CD4-positive, alpha-beta T cell (primary cell): ENCODE results near the gene JMJD6. TPM values are rescaled to one million over a fixed set of nuclear protein-coding genes. Genes with fewer than 3 reads are reported as not detected.

ENCODE experiments used
- ATAC-seq: fragments of 200-7000 bp; cut with Tn5 transposase; one replicate; pipeline ENCODE4 v1.10.0; 2022; ENCODE audit warnings: mild to moderate bottlenecking; ENCODE audit not compliant: poor library complexity
- CTCF ChIA-PET: fragments of 350-600 bp; sonication (Branson Sonifier 250); formaldehyde crosslinking; loops from one replicate; lab custom pipeline; 2021; ENCODE audit warnings: antibody characterized with exemption, inconsistent platforms; lab: Charles Lee
- POLR2A ChIA-PET: fragments of 350-600 bp; sonication (Branson Sonifier 250); formaldehyde crosslinking; loops from one replicate; lab custom pipeline; 2021; ENCODE audit warnings: antibody characterized with exemption, inconsistent platforms; lab: Charles Lee
- DNase-seq, 14 experiments: peaks; one replicate each; pipeline ENCODE4 v3.0.0-alpha.2; 2013 to 2020; ENCODE audit warnings: mixed read lengths in 2 of 14
- H3K27ac ChIP-seq, 2 donors: one replicate each; pipeline versions ENCODE4 v1.5.1 to v1.7.0; 2013; ENCODE audit warnings: low read length in 2 of 2, low read depth in 1 of 2, mild to moderate bottlenecking in 1 of 2
- H3K27me3 ChIP-seq, 2 experiments: 1 replicate in 1 of 2; 2 replicates in 1 of 2; pipeline versions ENCODE4 v1.6.1 to v1.7.0; 2013; ENCODE audit warnings: low read length in 2 of 2, control low read depth in 1 of 2, mild to moderate bottlenecking in 1 of 2, moderate library complexity in 1 of 2; ENCODE audit not compliant: insufficient read depth in 2 of 2, control insufficient read depth in 1 of 2
- H3K36me3 ChIP-seq: one replicate; pipeline ENCODE4 v1.6.1; 2013; ENCODE audit warnings: low read length, control low read depth; ENCODE audit not compliant: insufficient read depth
- H3K4me1 ChIP-seq: one replicate; pipeline ENCODE4 v1.6.1; 2013; ENCODE audit warnings: low read length, control low read depth; ENCODE audit not compliant: insufficient read depth
- H3K4me3 ChIP-seq: one replicate; pipeline ENCODE4 v1.5.1; 2013; ENCODE audit warnings: mild to moderate bottlenecking, low read length, moderate library complexity
- H3K9me3 ChIP-seq, 2 experiments: 1 replicate in 1 of 2; 2 replicates in 1 of 2; pipeline versions ENCODE4 v1.6.1 to v1.7.0; 2013; ENCODE audit warnings: low read length in 2 of 2, mild to moderate bottlenecking in 2 of 2, control low read depth in 1 of 2, moderate library complexity in 1 of 2; ENCODE audit not compliant: control insufficient read depth in 1 of 2, insufficient read depth in 1 of 2
- H3K27ac Mint-ChIP-seq: one replicate; pipeline ENCODE4 v1.8.0; 2020; ENCODE audit warnings: mixed read lengths
- H3K27me3 Mint-ChIP-seq: one replicate; pipeline ENCODE4 v1.8.0; 2021; ENCODE audit warnings: mixed read lengths
- H3K36me3 Mint-ChIP-seq: one replicate; pipeline ENCODE4 v1.8.0; 2021; ENCODE audit warnings: low read depth, mixed read lengths
- H3K4me1 Mint-ChIP-seq: one replicate; pipeline ENCODE4 v1.8.0; 2021; ENCODE audit warnings: low read depth, mixed read lengths
- H3K4me3 Mint-ChIP-seq: one replicate; pipeline ENCODE4 v1.8.0; 2020; ENCODE audit warnings: mild to moderate bottlenecking, mixed read lengths
- H3K9me3 Mint-ChIP-seq: one replicate; pipeline ENCODE4 v1.8.0; 2020; ENCODE audit warnings: mixed read lengths
- CTCF ChIP-seq: fragments of 200-600 bp; IDR thresholded peaks from one replicate; pipeline ENCODE4 v1.8.0; 2022; ENCODE audit warnings: antibody characterized with exemption, mild to moderate bottlenecking
- intact Hi-C, 2 experiments: fragments of 100-400 bp; cut with DNase I in 1 of 2; cut with micrococcal nuclease in 1 of 2; formaldehyde crosslinking; loops; one replicate each; pipeline versions ENCODE4 v1.15.1 to v1.9.0; 2023 to 2025; cut with DNase I, micrococcal nuclease
- total RNA-seq, 174 experiments: library from RNA in 2 of 174; stranded (reverse) in 2 of 174; gene quantifications; one replicate each; pipeline ENCODE4 v1.2.3 and lab custom pipeline; 2021 to 2026

Gene JMJD6
- total RNA-seq, 2 experiments from 2014 or later = 133 to 134 TPM

GRCh38 chr17:76672892-76673291, 53.5 kb downstream of the JMJD6 start:
- POLR2A ChIA-PET = interaction anchor here (1.0 to 3.4 kb wide), 6 partner anchors 12 to 150 kb away, joined by 4 to 19 read pairs (median 6); partner anchors contain the start of genes JMJD6 and METTL23
- CTCF ChIA-PET = interaction anchor here (3.7 kb wide), 1 partner anchor 9 kb away, joined by 20 read pairs; no protein-coding TSS in a partner anchor
- H3K4me3 Mint-ChIP-seq = peak overlapping the region; percentile 88
- DNase-seq (no peak), ATAC-seq (no peak)
- no peaks in the 10 kb centered on the region for H3K36me3 ChIP-seq
- H3K4me1 ChIP-seq = peaks cover 36% of the 10 kb centered on the region
- no peaks in the 10 kb centered on the region for H3K27me3 Mint-ChIP-seq
- TF ChIP-seq CTCF = no peak
- H3K9me3 Mint-ChIP-seq = no peaks in the 10 kb centered on the region
- no peaks in the 10 kb centered on the region for H3K27me3 ChIP-seq
- no peak overlapping the region for H3K27ac ChIP-seq
- H3K27ac Mint-ChIP-seq = peak overlapping the region; percentile 93
- peaks cover 35% of the 10 kb centered on the region for H3K4me1 Mint-ChIP-seq
- intact Hi-C loops = loop anchor here (5.0 kb wide), 2 partner anchors 54 to 116 kb away; partner anchors contain the start of genes JMJD6 (in 2 of the 2) and METTL23 (in 2 of the 2)
- no peaks in the 10 kb centered on the region for H3K36me3 Mint-ChIP-seq
- H3K4me3 ChIP-seq = no peak overlapping the region
- H3K9me3 ChIP-seq = no peaks in the 10 kb centered on the region

GRCh38 chr17:76672270-76672851, 54.0 kb downstream of the JMJD6 start:
- Histone ChIP-seq H3K4me3 (peak overlapping the region; percentile 69), H3K27me3 (no peaks in the 10 kb centered on the region), H3K36me3 (no peaks in the 10 kb centered on the region), H3K27ac (peak overlapping the region; percentile 58 to 76), H3K9me3 (no peaks in the 10 kb centered on the region), H3K4me1 (peaks cover 31% of the 10 kb centered on the region)
- Mint-ChIP-seq H3K36me3 (no peaks in the 10 kb centered on the region), H3K4me3 (peak overlapping the region; percentile 88), H3K27ac (peak overlapping the region; percentile 93), H3K27me3 (no peaks in the 10 kb centered on the region), H3K4me1 (peaks cover 35% of the 10 kb centered on the region), H3K9me3 (no peaks in the 10 kb centered on the region)
- intact Hi-C loops = loop anchor here (5.0 kb wide), 2 partner anchors 55 to 115 kb away; partner anchors contain the start of genes JMJD6 (in 2 of the 2) and METTL23 (in 2 of the 2)
- ATAC-seq = no peak
- ChIA-PET CTCF (interaction anchor here (1.1 to 3.7 kb wide), 4 partner anchors 9 to 149 kb away, joined by 3 to 20 read pairs (median 9); no protein-coding TSS in a partner anchor), POLR2A (interaction anchor here (0.6 to 3.4 kb wide), 25 partner anchors 9 to 1286 kb away, joined by 3 to 19 read pairs (median 5); partner anchors contain the start of genes JMJD6, METTL23, MFSD11 and SRSF2)
- TF ChIP-seq CTCF = no peak
- DNase-seq = peak in 1 of 14 experiments; percentile 22

- H3K9me3 Mint-ChIP-seq = no peaks in the 10 kb centered on the region
- peaks cover 30% of the 10 kb centered on the region for H3K4me1 ChIP-seq
- DNase-seq (no peak), ATAC-seq (no peak)
- intact Hi-C loops = loop anchor here (2.0 to 5.0 kb wide), 3 partner anchors 55 to 157 kb away; partner anchors contain the start of genes JMJD6 (in 2 of the 2) and METTL23 (in 2 of the 2)
- POLR2A ChIA-PET = interaction anchor here (0.6 to 3.4 kb wide), 29 partner anchors 10 to 1287 kb away, joined by 3 to 19 read pairs (median 4); partner anchors contain the start of genes JMJD6, METTL23, MFSD11 and SRSF2
- H3K4me1 Mint-ChIP-seq = peaks cover 35% of the 10 kb centered on the region
- H3K27me3 ChIP-seq = no peaks in the 10 kb centered on the region
- H3K4me3 Mint-ChIP-seq = peak overlapping the region; percentile 88
- no peaks in the 10 kb centered on the region for H3K27me3 Mint-ChIP-seq
- H3K36me3 ChIP-seq = no peaks in the 10 kb centered on the region
- no peak for TF ChIP-seq CTCF
- H3K27ac ChIP-seq = peak overlapping the region; percentile 58 to 76
- peak overlapping the region; percentile 69 for H3K4me3 ChIP-seq
- H3K9me3 ChIP-seq = no peaks in the 10 kb centered on the region
- CTCF ChIA-PET = interaction anchor here (1.1 to 3.7 kb wide), 4 partner anchors 9 to 149 kb away, joined by 3 to 20 read pairs (median 9); no protein-coding TSS in a partner anchor
- peak overlapping the region; percentile 93 for H3K27ac Mint-ChIP-seq
- no peaks in the 10 kb centered on the region for H3K36me3 Mint-ChIP-seq
These were observed 54.5 kb downstream of the JMJD6 start for GRCh38 chr17:76671912-76672262.
